K562 (cell line): Measurements from ENCODE around the gene MBD6. TPM values are rescaled to one million over a fixed set of nuclear protein-coding genes. Genes with fewer than 3 reads are reported as not detected.

Experiments used
- ASH1L ChIP-seq: fragments of 450-650 bp; IDR thresholded peaks from 2 replicates; pipeline ENCODE4 v1.6.1; 2018; ENCODE audit warnings: borderline replicate concordance, mild to moderate bottlenecking, low read depth; ENCODE audit not compliant: partially characterized antibody
- ATF7 ChIP-seq: fragments of 450-650 bp; IDR thresholded peaks from 2 replicates; pipeline ENCODE4 v1.7.1; 2014; ENCODE audit warnings: mild to moderate bottlenecking, moderate library complexity
- DMBX1 ChIP-seq: fragments of 250-450 bp; sonication (Bioruptor Pico); IDR thresholded peaks from 2 replicates; pipeline ENCODE4 v1.8.0; 2022; ENCODE audit warnings: inconsistent platforms, mild to moderate bottlenecking, moderate library complexity, borderline replicate concordance
- E2F3 ChIP-seq: fragments of 250-450 bp; sonication (Bioruptor Pico); IDR thresholded peaks from 2 replicates; pipeline ENCODE4 v1.4.0; 2020; ENCODE audit warnings: mild to moderate bottlenecking
- FOSL1 ChIP-seq: fragments of 200-800 bp; sonication (Bioruptor generic); conservative IDR thresholded peaks from 2 replicates; pipeline ENCODE4 v1.6.1; 2016; ENCODE audit warnings: missing genetic modification characterization, missing compliant biosample characterization
- REST ChIP-seq, 2 experiments: fragments of 450-650 bp; formaldehyde crosslinking in 1 of 2; IDR thresholded peaks; 2 replicates each; pipeline versions ENCODE4 v1.4.0 to v1.6.1; 2014 to 2020; ENCODE audit warnings: mild to moderate bottlenecking in 2 of 2, borderline replicate concordance in 1 of 2, low read depth in 1 of 2
- SP2 ChIP-seq: IDR thresholded peaks from 2 replicates; pipeline ENCODE4 v1.6.1; 2011; ENCODE audit warnings: mild to moderate bottlenecking, low read depth, low read length, moderate library complexity; ENCODE audit not compliant: poor library complexity, severe bottlenecking; ENCODE audit errors: extremely low read depth
- ZNF707 ChIP-seq: fragments of 250-450 bp; sonication (Bioruptor Pico); conservative IDR thresholded peaks from 2 replicates; pipeline ENCODE4 v1.8.0; 2022; ENCODE audit warnings: inconsistent platforms, mild to moderate bottlenecking, moderate library complexity
- polyA plus RNA-seq, 8 experiments: library from polyadenylated mRNA; depleted of rRNA in 4 of 8; stranded (reverse) in 5 of 8; unstranded in 3 of 8; fragments of >200 nt; fragmentation: Nextera tagmentation in 2 of 8; fragmentation: Illumina TruSeq in 1 of 8; extraction: Ambion mirVana in 2 of 8; extraction: Trizol in 1 of 8; gene quantifications; 2 replicates each; pipeline versions ENCODE4 v1.2.1 to v1.2.3, GENCODE V29; 2011 to 2014; ENCODE audit warnings: inconsistent platforms in 1 of 8, missing spikeins in 1 of 8
- total RNA-seq, 7 experiments: library from RNA; depleted of rRNA in 6 of 7; stranded (reverse); fragments of >200 nt in 6 of 7; fragmentation: Illumina TruSeq in 2 of 7; extraction: Trizol in 2 of 7; gene quantifications; 2 replicates each; pipeline versions ENCODE4 v1.2.1 to v1.2.3, GENCODE V29; 2011 to 2021; ENCODE audit warnings: low replicate concordance in 1 of 7
- TF ChIP-seq, protein P1 (sequence below), 2 experiments: fragments of 450-650 bp in 1 of 2; sonication (generic) in 1 of 2; formaldehyde crosslinking in 1 of 2; IDR thresholded peaks; 2 replicates each; pipeline versions ENCODE4 v1.7.1 to v1.9.0; 2016 to 2022; ENCODE audit warnings: inconsistent platforms in 1 of 2, mild to moderate bottlenecking in 1 of 2, missing genetic modification reagents in 1 of 2

The MBD6 gene
- total and polyA plus RNA-seq, 9 of the 15 experiments (the other 6 are each of a cell fraction or from before 2014, with no cell fraction given): 2.0 to 54.8 (median 3.8) TPM

GRCh38 chr12:57545809-57546437 is 23.3 kb downstream of the MBD6 start (continued):
- TF ChIP-seq SP2 (no peak), E2F3 (no peak), REST (IDR thresholded peaks at IDR 0.05; ENCODE audit: borderline replicate concordance) (no peak), REST (CRISPR knock-in tag; IDR thresholded peaks at IDR 0.05; ENCODE audit: low read depth) (no peak), ZNF707 (CRISPR knock-in tag) (no peak), FOSL1 (peak; percentile 66), DMBX1 (CRISPR knock-in tag) (no peak), ASH1L (no peak), ATF7 (peak; percentile 45; the same call in 1 of the 2 replicates)
- TF ChIP-seq, protein P1, sequence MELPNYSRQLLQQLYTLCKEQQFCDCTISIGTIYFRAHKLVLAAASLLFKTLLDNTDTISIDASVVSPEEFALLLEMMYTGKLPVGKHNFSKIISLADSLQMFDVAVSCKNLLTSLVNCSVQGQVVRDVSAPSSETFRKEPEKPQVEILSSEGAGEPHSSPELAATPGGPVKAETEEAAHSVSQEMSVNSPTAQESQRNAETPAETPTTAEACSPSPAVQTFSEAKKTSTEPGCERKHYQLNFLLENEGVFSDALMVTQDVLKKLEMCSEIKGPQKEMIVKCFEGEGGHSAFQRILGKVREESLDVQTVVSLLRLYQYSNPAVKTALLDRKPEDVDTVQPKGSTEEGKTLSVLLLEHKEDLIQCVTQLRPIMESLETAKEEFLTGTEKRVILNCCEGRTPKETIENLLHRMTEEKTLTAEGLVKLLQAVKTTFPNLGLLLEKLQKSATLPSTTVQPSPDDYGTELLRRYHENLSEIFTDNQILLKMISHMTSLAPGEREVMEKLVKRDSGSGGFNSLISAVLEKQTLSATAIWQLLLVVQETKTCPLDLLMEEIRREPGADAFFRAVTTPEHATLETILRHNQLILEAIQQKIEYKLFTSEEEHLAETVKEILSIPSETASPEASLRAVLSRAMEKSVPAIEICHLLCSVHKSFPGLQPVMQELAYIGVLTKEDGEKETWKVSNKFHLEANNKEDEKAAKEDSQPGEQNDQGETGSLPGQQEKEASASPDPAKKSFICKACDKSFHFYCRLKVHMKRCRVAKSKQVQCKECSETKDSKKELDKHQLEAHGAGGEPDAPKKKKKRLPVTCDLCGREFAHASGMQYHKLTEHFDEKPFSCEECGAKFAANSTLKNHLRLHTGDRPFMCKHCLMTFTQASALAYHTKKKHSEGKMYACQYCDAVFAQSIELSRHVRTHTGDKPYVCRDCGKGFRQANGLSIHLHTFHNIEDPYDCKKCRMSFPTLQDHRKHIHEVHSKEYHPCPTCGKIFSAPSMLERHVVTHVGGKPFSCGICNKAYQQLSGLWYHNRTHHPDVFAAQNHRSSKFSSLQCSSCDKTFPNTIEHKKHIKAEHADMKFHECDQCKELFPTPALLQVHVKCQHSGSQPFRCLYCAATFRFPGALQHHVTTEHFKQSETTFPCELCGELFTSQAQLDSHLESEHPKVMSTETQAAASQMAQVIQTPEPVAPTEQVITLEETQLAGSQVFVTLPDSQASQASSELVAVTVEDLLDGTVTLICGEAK (IDR thresholded peaks at IDR 0.05): no peak
- TF ChIP-seq, protein P1 (CRISPR knock-in tag; IDR thresholded peaks at IDR 0.05): no peak
